ENCODE results near the gene C1orf174.

Gene C1orf174

DNA sequence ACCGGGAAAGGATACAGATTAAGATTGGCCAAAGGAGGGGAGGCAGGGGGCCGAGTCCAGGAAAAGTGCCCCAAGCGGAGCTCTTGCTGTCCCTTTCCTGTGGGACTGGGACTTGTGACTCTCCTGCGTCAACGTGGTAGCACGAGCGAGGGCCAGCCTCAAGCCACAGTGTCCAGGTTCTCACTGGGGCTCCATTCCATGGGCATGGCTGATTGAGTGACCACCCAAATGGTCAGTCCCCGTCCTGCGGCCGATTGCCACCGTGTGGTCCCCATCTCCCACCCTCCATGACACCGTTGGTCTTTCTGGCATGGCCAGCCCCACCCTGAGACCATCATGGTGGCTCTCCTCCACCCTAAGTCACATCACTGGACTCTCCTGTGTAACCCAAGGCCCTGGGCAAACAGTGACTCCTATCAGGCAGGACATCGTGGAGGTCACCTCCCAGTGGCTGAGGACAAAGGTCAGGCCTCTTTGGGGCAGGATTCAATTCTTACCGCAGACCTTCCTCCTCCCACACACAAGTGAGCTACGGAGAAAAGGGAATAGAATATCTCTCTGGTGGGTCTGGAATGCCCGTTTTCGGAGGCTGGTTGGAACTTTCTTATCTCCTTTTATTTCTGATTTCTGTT lies 8.9 kb upstream of the C1orf174 start:
- peak; percentile 16 for DNase-seq

DNA sequence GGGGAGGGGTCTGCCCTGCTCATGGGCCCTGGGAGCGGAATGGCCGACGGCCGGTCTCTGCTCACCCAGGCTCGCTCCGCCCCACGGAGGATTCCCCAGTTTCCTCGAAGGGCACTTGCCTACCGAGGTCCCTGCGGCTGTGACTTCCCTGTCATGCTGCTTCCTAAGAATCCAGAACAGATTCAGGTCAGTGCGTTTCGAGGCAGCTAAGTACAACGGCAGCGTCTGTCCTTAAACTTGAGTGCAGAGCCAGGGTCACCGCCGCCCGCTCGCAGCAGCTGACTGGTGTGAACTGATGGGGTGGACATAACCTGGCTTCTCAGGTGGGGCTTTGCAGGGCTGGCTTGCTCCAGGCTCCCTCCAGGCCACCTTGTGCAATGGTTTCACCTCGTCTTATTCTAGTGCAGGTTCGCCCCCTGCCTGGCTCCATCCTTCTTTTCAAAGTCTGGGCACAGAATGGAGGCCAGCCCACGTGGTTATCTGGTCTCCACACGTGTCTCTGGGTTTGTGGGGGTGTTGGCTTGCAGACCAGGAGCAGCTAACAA lies 7.6 kb upstream of the C1orf174 start:
- no peak for DNase-seq

DNA sequence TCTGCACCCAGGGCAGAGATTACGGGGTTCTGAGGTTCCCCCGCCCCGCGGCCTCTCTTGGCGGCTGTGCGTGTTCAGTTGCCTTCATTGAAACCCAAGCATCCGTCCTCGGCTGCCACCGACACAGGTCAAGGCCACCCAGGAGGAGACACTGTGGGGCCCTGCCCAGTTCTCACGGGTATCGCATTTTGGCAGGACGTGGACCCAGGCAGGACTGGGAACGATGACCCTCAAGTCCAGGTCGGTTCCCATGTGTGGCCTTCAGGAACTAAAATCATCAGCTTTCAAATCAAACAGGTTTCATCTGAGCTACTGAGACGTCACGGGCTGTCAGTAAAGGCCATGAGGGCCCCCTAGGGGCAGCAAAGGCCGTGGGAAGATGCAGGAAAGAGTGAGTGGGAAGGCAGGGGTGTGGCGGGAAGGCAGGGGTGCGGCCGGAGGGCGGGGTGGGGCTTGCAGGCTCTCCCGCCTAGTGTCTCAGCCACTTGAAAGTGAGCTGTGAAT lies 7.0 kb upstream of the C1orf174 start:
- peak; percentile 45 for DNase-seq

DNA sequence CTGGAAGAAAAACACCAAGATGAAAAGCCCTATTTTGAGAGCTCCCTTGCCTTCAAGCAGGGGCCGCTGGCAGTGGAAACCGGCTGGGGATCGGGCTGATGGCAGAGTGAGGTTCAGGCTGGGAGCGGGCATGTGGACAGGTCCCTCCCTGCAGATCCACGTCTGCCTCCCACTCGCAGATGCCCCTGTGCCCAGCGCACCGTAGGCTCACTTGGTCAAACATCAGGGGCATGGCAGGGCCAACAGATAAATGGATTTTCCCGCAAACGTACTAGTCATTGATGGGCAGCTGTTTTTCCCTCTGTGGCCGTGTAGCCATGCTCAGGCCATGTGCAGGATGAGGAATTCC lies 6.6 kb upstream of the C1orf174 start:
- no peak for DNase-seq

DNA sequence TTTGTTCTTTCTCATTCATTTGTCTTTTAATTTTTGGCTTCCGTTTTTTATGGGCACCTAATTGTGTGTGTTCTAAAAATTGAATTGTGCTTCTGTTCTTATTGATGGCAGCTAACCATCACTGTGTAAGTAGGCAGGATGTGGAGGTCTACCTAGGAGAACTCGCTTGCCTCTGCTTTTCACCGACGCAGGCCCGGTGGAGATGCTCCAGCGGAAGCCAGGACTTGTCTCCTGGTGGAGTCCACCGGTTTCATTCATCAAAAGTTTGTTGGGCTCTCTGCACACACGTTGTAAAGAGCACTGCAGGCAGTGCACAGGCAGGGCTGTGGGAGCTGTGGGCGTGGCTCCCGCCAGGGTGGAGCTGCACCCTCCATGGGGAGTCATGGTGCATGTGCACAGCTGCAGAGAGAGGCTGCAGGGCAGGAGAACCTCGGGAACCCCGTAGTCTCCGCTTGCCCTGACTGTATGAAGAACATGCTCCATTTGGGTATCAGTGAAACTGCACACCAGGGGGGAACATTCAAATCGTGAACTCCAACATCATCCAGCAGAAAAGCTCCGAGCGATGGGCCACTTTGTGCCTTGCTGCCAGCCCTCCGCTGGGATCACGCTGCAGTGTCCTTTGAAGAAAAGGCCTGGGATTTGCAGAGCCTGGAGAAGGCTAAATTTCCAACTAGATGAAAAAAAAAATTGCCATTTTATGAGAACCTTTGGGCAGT lies 6.0 kb upstream of the C1orf174 start:
- DNase-seq = no peak

DNA sequence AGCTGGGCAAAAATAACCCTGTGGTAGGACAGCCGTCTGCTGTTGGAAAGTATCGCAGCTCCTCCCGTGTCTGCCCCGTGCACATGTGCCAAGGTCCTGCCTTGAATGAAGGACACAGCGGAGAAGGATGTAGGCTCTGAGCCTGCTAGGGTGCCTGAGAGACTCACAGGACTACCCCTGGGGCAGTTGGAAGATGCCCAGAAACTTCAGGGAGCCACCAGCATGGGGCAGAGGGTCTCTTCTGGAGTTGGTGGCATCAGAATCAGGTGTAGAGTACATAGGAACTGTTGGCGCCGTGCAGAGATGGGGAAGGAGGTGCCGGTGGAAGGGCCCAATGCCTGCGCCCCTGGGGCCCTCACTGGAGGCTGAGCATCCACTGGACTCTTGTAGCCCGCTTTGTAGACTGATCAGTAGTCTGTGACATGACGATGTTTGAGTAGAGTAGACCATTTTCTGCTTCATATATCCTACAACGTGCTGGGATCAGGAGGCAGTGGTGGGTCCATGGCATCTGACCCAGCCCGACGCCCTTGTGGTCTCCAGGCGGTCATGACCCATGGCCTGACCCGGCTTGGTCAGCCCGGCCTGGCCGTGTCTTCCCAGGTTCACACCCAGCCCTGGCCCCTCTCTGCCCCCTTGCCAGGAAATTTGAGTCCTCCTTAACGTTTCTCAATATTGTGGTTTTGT lies 5.3 kb upstream of the C1orf174 start:
- DNase-seq = no peak

DNA sequence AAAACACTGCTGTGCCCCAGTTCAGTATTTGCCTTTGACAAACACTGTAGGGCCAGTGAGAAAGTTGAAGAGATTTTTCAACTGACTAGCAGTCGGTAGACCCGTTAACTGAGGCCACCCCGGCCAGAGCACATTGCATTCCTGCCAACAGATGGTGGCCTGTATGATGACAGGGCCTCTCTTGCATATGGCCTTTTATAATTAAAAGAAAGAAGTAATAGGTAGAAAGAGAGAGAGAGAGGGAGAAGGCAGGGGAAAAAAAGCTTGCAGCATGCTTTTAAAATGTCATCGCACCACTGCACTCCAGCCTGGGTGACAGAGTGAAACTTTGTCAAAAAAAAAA lies 4.7 kb upstream of the C1orf174 start:
- no peak for DNase-seq

DNA sequence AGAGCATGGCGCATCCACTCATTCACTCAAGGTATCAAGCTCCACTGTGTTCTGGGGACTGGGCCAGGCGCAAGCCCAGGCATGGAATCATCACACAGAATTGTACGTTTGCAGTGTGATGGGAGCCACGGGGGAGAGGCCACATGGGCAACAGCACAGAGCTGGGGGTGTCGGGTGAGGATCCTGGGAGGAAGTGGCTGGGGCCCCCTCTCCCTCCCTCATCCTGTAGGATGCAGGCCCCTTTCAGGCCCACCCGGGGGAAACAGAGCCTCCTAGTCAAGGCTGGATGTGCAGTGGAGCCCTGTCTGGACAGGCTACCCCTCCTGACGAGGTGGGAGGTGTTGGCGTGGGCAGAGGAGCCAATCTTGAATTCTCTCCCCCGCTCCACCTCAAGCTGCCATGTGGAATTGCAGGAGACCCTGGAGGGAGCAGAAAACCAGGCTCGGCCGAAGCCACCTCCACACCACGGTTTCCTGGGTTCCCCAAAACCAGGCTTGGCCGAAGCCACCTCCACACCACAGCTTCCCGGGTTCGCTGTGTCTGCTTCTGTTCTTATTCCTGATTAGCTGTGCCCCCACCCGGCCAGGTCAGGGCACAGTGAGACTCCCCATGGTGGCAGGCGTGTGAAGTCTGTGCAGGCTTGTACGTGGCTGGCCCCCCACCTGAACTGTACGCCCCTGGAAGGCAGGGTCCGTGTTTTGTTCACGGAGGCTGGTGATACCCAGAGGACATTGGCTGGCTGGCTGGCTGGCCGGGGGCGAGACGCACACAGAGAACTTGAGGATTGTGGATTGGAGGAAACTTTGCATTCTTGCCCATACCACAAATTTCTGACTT lies 4.2 kb upstream of the C1orf174 start:
- DNase-seq = no peak

DNA sequence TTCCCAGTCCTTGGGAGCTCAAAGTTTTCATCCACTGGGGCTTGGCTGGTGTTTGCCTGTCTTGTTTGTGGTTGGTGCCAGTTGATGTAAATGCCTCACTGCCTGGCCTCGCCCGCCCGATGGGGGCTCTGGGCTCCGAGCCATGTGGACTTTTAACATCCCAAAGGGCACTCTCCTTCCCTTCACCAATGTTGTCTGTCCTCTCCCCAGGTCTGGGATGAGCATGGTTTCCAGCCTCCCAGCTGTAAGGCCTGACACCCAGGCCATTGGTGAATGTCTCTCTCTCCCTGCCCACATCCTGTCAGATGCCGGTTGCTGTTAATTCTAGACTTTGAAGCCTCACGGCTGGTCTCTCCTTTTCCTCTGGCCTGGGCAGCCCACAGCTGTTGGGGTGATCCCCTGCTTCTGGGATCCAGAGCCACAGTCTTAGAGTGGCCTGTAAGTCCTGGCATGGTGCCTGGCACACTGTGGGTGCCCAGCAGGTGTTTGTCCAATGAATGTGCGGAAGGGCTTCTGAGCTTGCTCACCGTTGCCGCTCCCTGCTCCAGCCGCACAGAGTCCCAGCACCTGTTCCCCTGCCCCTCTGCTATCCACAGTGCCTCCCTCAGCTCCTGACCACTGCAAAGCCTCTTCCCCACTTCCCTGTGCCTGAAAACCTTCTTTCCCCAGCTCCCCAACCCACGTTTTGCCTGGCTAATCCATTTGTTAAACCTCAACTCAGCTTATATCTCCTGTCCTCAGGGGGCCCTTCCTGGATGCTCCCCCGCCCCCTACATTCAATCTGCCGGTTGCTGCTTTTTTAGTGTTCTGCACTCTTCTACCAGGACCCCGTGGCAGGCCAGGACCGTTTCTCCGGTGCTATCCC lies 3.3 kb upstream of the C1orf174 start:
- DNase-seq = no peak

DNA sequence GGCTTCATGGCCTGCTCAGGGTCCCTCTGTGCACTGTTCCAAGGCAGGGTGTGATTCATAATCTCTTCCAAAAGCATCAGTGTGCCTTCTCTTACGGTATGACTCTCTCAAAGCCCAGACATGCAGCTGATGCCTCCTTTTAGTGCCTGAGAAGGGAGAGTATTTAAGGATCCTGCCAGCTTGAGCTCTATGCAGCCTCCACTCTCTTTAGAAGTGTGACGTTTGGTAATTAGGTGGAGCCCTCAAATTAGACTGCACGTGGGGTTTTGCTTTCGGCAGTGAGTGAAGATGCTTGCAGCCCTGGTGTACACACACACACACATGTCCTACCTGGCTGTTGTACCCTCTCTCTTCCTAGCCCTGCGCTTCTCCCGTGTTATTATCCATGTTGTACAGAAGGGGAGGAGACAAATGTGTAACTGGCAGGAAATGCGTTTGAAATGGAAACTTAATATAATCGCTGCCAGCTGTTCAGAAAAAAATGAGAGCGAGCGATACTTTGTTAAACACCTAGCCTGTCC lies 2.6 kb upstream of the C1orf174 start:
- DNase-seq = no peak

DNA sequence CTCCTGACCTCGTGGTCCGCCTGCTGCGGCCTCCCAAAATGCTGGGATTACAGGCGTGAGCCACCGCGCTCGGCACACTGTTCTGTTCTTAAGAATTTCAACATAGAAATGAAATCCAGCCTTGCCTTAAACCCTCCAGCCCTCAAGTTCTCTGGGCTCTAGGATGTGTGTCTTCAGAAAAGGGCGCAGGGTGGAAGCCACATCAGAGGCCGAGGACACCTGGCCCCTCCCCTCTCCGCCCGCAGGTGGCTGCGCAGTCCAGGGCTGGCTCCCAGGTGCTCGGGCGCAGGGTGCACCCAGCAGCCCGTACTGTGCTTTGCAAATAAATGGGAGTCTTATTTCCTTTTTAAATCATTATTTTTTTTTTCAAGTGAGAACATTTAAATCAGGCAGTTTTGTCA lies 2.0 kb upstream of the C1orf174 start:
- DNase-seq = no peak

DNA sequence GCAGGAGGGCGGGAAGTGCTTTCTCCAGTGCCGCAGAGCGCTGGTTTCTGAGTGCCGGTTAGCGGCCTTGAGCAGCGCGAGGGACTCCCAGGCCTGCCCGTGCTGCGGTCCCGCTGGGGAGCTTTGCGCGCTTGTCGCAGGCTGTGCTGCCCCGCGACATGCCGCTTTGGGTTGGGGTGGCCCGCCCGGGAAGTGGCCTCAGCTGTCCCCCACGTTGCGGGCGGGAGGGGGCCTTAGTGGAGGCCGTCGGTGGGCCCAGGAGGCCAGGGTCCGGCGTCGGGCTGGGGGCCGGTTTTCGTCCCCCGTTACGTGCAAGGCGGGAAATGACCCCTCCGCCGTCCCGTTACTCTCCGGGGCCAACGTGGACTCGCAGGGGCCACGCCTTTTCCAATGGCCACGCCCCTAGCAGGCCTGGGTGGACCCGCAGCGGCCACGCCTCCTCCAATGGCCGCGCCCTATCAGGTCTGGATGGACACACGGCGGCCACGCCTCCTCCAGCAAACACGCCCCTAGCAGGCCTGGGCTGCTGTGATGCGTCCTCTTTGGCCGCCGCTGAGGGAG lies 977 bp upstream of the C1orf174 start:
- peak; percentile 99 for DNase-seq

DNA sequence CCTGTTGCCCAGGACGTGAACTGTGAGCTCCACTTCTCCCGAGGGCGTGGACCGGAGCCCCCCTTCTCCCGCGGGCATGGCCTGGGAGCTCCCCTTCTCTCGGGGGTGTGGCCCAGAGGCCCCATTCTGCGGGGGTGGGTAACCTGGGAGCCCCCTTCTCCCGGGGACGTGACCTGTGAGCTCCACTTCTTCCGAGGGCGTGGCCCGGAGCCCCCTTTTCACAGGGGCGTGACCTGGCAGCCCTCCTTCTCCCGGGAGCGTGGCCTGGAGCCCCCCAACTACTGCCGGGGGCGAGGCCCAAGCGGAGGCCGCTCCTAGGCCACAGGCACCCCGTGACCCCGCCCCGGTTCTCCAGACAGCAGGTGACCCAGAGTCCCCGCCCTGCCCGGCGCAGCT lies 320 bp downstream of the C1orf174 start:
- DNase-seq = no peak

DNA sequence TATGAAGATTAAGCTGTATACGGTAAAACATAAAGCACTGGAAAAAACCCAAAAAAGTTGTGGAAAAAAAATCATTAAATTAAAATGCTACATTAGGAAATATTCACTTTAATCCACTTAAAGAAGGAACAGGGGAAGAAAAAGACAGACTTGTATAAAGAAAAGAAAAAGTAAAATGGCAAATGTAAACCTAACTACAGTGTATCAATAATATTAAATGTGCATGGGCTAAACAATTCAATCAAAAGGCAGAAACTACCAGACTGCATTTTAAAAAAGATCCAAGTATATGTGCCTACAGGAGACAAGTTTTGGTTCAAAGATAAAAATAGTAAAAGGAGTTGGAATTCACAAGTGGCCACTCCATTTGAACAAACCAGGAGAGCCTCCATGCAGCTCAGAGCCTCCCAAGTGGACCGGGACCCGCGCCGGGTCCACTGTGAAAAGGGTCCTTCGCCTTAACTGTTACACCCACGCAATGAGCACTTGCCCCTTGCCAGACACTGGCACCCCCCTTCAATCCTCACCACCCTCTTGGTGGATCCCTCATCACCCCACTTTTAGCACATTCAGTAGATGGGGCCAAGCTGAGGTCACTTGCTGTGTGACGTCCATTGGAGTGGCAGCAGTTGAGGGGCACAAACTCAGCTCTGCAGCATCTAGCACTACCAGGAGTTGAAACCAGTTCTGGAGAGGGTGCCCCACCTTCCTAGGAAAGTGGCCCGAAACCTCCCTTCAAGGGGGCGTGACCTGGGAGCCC lies 898 bp downstream of the C1orf174 start:
- peak; percentile 53 for DNase-seq

DNA sequence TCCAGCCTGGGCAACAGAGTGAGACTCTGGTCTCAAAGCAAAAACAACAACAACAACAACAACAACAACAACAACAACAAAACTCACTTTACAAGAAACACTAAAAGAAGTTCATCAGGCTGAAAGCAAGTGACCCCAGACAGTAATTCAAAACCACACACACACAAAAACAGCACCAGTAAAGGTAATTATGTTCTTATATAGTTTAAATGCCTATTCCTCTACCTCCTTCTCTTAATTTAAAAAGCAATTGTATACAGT lies 1.7 kb downstream of the C1orf174 start:
- DNase-seq = no peak

DNA sequence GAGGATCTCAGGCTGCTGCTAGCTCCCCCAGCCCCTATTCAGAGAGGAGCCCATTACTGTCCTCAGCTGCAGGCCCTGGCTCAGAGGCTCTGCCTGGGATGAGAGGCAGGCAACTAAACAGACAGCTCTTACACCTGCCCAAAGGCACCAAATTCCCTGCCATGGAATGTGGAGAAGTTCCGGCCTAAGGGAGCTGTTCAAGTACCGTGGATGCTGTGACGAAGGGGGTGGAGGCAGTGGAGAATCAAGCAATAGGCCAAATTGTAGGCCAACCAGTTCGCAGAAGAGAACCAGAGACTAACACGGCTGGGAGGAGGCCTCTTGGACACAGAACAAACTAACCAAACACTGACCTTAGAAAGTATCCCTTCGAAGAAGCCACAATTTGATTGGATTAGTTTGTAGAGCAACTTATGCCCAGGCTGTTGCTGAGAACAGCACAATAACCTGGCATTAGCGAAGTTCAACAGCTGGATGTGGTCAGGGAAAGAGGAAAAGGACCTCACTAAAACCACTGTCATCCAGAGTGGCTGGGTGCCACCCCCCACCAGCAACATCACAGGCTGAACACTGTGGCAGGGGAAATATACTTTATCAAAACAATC lies 3.6 kb downstream of the C1orf174 start:
- no peak for DNase-seq

DNA sequence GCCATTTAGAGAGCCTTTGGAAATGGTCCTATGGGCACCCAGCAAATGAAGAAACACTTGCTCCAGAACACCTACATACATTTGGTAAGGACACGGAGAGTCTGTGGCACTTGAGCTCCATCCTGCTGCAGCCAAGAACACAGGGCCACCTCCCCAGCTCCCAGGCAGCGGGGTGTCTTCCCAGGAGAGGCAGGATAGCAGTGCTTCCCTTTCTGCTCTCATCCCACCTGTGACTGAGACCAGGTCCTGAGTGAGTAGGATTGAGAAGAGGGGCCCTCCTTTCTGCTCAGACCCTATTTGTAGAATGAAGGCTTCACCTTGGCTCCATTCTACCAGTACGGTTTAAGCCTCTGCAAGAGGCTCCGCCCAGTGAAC lies 4.1 kb downstream of the C1orf174 start:
- no peak for DNase-seq

DNA sequence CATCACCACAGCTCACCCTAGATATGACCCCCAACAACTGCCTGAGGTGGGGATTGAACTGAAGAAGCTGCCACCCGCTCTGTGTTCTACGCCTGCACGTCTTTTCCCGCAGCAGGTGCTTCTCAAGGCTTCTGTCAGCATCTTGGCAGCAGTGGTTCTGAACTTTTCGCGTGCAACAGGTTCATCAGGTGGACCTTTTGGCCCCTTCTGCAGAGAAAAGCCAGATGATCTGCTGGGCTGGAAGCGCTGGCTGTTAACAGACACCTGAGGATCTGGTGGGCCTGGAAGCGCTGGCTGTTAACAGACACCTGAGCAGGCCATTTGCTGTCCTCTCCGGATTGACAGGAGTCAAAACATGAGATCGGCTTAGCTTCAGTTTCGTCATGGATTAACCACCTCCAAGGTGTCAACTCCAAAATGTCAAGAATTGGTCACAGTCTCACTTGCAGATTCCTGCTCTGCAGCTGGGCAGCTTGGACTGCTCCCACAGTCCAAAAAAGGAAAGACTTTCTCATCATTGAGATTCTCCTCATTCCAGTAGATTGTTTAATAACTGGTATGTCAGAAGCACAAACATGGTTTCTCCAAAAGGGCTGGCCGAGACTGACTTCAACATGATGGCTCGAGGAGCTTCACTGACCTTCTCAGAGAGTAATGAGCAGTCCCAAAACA lies 4.7 kb downstream of the C1orf174 start:
- DNase-seq = no peak

DNA sequence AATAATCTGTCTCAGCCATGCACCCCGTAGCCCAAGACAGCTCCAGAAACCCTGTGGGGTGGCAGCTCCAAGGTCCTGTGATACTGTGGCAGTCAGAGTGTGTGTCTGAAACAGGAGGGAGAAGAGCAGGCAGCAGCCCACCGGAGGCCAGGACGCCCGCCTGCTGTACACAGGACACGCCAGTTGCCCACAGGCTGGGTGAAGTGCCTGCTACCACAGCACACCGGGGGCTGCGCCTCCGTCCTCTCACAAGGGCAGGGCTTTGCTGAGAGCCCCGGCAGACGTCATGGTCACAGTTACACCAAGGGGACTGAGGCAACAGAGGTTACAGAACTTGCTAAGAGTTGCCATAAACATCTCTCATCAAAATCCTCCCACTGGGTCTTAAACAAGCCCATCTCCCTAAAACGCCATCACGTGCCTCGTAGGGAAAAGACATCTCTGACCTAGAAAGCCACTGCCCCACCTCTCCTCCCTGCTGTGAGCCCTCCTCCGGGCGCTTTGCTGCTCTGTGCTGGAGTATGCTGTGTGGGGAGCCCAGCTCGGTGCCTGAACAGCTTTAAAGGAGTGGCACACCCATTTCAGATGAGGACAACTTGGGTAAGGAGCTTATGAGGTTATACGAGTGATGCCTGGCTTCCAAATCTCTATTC lies 5.3 kb downstream of the C1orf174 start:
- no peak for DNase-seq

DNA sequence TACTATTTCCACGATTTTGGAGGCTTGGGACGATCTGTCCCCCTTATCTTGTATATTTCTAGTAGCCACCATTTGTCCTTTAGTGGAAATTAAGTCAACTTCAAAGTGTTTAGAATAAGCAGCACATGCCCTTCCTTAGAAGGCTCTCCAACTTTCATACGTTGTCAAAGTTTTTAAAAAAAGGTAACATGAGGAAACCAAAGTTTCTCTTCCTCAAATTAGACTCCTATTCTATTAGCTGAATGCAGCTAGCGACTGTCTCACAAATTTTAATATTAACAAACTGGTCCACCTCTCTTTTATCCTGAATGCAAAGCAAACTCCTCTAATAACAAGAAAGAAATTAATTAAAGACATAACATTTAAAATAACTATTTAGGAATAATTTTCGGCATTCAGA lies 6.9 kb downstream of the C1orf174 start:
- DNase-seq = no peak

All from DMS53 (cell line).